PC-9 (cell line): ENCODE measurements around the gene SNX11. TPM values are rescaled to one million over a fixed set of nuclear protein-coding genes. Genes with fewer than 3 reads are reported as not detected.

Experiments
- BruUV-seq: library from RNA; stranded (reverse); fragments of 400-500 nt; replicated peaks from 2 replicates; lab custom pipeline; 2021; lab: Mats Ljungman, UMichigan
- CTCF ChIA-PET: fragments of 300-600 bp; sonication (Branson Sonifier 250); formaldehyde crosslinking; loops from one replicate; lab custom pipeline; 2022; ENCODE audit warnings: antibody characterized with exemption; lab: Charles Lee
- POLR2A ChIA-PET: fragments of 300-600 bp; sonication (Branson Sonifier 250); formaldehyde crosslinking; loops from one replicate; lab custom pipeline; 2022; ENCODE audit warnings: antibody characterized with exemption; ENCODE audit not compliant: unreplicated experiment; lab: Charles Lee
- DNase-seq, 2 experiments: peaks; one replicate each; pipeline versions ENCODE4 v3.0.0 to v3.0.0-alpha.2; 2015 to 2022; ENCODE audit warnings: mixed read lengths in 1 of 2
- H2AFZ ChIP-seq: fragments of 200-600 bp; sonication (generic); 2 replicates; pipeline ENCODE4 v1.8.1; 2017; ENCODE audit warnings: antibody characterized with exemption
- H3F3A ChIP-seq: fragments of 200-600 bp; sonication (generic); 2 replicates; pipeline ENCODE4 v1.8.1; 2017; ENCODE audit warnings: antibody characterized with exemption, mild to moderate bottlenecking, low read depth; ENCODE audit not compliant: insufficient read depth
- H3K27ac ChIP-seq: fragments of 200-600 bp; sonication (generic); 2 replicates; pipeline ENCODE4 v1.6.1; 2016; ENCODE audit warnings: mixed run types
- H3K27me3 ChIP-seq: fragments of 200-600 bp; sonication (generic); 2 replicates; pipeline ENCODE4 v1.6.1; 2016; ENCODE audit warnings: low read depth, mixed run types; ENCODE audit not compliant: insufficient read depth
- H3K36me3 ChIP-seq: fragments of 200-600 bp; sonication (generic); 2 replicates; pipeline ENCODE4 v1.6.1; 2016; ENCODE audit warnings: low read depth, mixed run types
- H3K4me1 ChIP-seq: fragments of 200-600 bp; sonication (generic); replicated peaks from 2 replicates; pipeline ENCODE4 v1.6.1; 2016; ENCODE audit warnings: mixed run types; ENCODE audit not compliant: insufficient read depth
- H3K4me2 ChIP-seq: fragments of 200-600 bp; sonication (generic); 2 replicates; pipeline ENCODE4 v1.6.1; 2017; ENCODE audit warnings: mixed run types
- H3K4me3 ChIP-seq: fragments of 200-600 bp; sonication (generic); 2 replicates; pipeline ENCODE4 v1.6.1; 2016; ENCODE audit warnings: mixed run types
- H3K79me2 ChIP-seq: fragments of 200-600 bp; sonication (generic); 2 replicates; pipeline ENCODE4 v1.6.1; 2017; ENCODE audit warnings: low read depth, mixed run types
- H3K9me2 ChIP-seq: fragments of 200-600 bp; sonication (generic); 2 replicates; pipeline ENCODE4 v1.8.1; 2017; ENCODE audit warnings: mild to moderate bottlenecking; ENCODE audit not compliant: insufficient read depth
- H3K9me3 ChIP-seq: fragments of 200-600 bp; sonication (generic); 2 replicates; pipeline ENCODE4 v1.8.1; 2016; ENCODE audit warnings: low read depth; ENCODE audit not compliant: insufficient read depth
- H4K20me1 ChIP-seq: fragments of 200-600 bp; sonication (generic); 2 replicates; pipeline ENCODE4 v1.8.1; 2017; ENCODE audit not compliant: insufficient read depth
- CTCF ChIP-seq: fragments of 200-600 bp; sonication (generic); conservative IDR thresholded peaks from 2 replicates; pipeline ENCODE4 v1.6.1; 2017; ENCODE audit warnings: mixed run types, antibody characterized with exemption, mild to moderate bottlenecking, moderate library complexity
- EZH2 ChIP-seq: fragments of 200-600 bp; sonication (generic); IDR thresholded peaks from 2 replicates; pipeline ENCODE4 v1.8.0; 2017; ENCODE audit warnings: antibody characterized with exemption, low read depth
- intact Hi-C: fragments of 100-400 bp; cut with micrococcal nuclease; formaldehyde crosslinking; loops from one replicate; pipeline ENCODE4 v1.10.0; 2022; ENCODE audit not compliant: unreplicated experiment
- total RNA-seq: library from RNA; stranded (reverse); gene quantifications from 2 replicates; pipeline ENCODE4 v1.2.3, GENCODE V29; 2021

Gene SNX11
- total RNA-seq, 1 experiment from 2014 or later: 16.0 TPM

- Histone ChIP-seq H3K4me2 (no peak overlapping the region), H2AFZ (no peak overlapping the region), H3K9me2 (no peaks in the 10 kb centered on the region), H3K4me1 (peaks cover 15% of the 10 kb centered on the region), H3K4me3 (no peak overlapping the region), H3K27ac (no peak overlapping the region), H3F3A (no peaks in the 10 kb centered on the region; the same call in 1 of the 2 replicates), H4K20me1 (no peaks in the 10 kb centered on the region), H3K27me3 (no peaks in the 10 kb centered on the region), H3K9me3 (no peaks in the 10 kb centered on the region), H3K79me2 (no peaks in the 10 kb centered on the region), H3K36me3 (peaks cover 16% of the 10 kb centered on the region)
- intact Hi-C loops: no loop called here
- no peak for TF ChIP-seq CTCF
- TF ChIP-seq EZH2: no peak
- no peak for DNase-seq
- no TSS peak for BruUV-seq
- CTCF ChIA-PET: no interaction called here
- POLR2A ChIA-PET: interaction anchor here (0.6 kb wide), 1 partner anchor 15 kb away, joined by 3 read pairs; no protein-coding TSS in a partner anchor
Measured at GRCh38 chr17:48123111-48123510, 15.5 kb downstream of the SNX11 start.

- intact Hi-C loops: no loop called here
- no peak for TF ChIP-seq CTCF
- no peak for TF ChIP-seq EZH2
- no peaks in the 10 kb centered on the region for H3K9me3 ChIP-seq
- H3K9me2 ChIP-seq: no peaks in the 10 kb centered on the region
- no peaks in the 10 kb centered on the region for H3K27me3 ChIP-seq
- H3F3A ChIP-seq: no peaks in the 10 kb centered on the region; the same call in 1 of the 2 replicates
- ChIA-PET CTCF (no interaction called here), POLR2A (interaction anchor here (0.5 kb wide), 1 partner anchor 74 kb away, joined by 5 read pairs; no protein-coding TSS in a partner anchor)
- H4K20me1 ChIP-seq: no peaks in the 10 kb centered on the region
- H2AFZ ChIP-seq: no peak overlapping the region
- no peak for DNase-seq
- H3K36me3 ChIP-seq: peaks cover 16% of the 10 kb centered on the region
- H3K4me3 ChIP-seq: no peak overlapping the region
- BruUV-seq: no TSS peak
- H3K27ac ChIP-seq: no peak overlapping the region
- H3K79me2 ChIP-seq: no peaks in the 10 kb centered on the region
- H3K4me2 ChIP-seq: no peak overlapping the region
- H3K4me1 ChIP-seq: peaks cover 15% of the 10 kb centered on the region
Measured at GRCh38 chr17:48123776-48124388, 16.3 kb downstream of the SNX11 start.

GRCh38 chr17:48125829-48126531 is 18.4 kb downstream of the SNX11 start:
- BruUV-seq: no TSS peak
- CTCF ChIA-PET: interaction anchor here (0.6 to 0.8 kb wide), 2 partner anchors 47 to 156 kb away, joined by 3 read pairs; no protein-coding TSS in a partner anchor

More at GRCh38 chr17:48125829-48126531, 18.4 kb downstream of the SNX11 start:
- Histone ChIP-seq H3K36me3 (peaks cover 14% of the 10 kb centered on the region), H3K4me1 (peaks cover 15% of the 10 kb centered on the region), H3K9me2 (no peaks in the 10 kb centered on the region), H3K9me3 (no peaks in the 10 kb centered on the region), H2AFZ (no peak overlapping the region), H3K4me2 (no peak overlapping the region), H3K27me3 (no peaks in the 10 kb centered on the region), H3K27ac (no peak overlapping the region), H4K20me1 (no peaks in the 10 kb centered on the region), H3K79me2 (no peaks in the 10 kb centered on the region), H3F3A (no peaks in the 10 kb centered on the region; the same call in 1 of the 2 replicates), H3K4me3 (no peak overlapping the region)
- TF ChIP-seq EZH2: no peak
- TF ChIP-seq CTCF: no peak
- intact Hi-C loops: no loop called here
- no peak for DNase-seq
- POLR2A ChIA-PET: no interaction called here
